Medulla oblongata (tissue), 1 donor: ENCODE data around the gene AOAH.
"Not testable (repeated sequence)": the region's sequence is repeated elsewhere in the genome, so short reads cannot be mapped to it uniquely, and the experiment has no call there.

Experiments
- DNase-seq: peaks from one replicate; pipeline ENCODE4 v3.0.0-alpha.2; 2015; ENCODE audit errors: extremely low spot score

AOAH gene

GRCh38 chr7:36658335-36659171 lies 65.7 kb downstream of the AOAH start:
- DNase-seq = no peak

GRCh38 chr7:36657036-36657660 lies 67.1 kb downstream of the AOAH start:
- no peak for DNase-seq

DNA sequence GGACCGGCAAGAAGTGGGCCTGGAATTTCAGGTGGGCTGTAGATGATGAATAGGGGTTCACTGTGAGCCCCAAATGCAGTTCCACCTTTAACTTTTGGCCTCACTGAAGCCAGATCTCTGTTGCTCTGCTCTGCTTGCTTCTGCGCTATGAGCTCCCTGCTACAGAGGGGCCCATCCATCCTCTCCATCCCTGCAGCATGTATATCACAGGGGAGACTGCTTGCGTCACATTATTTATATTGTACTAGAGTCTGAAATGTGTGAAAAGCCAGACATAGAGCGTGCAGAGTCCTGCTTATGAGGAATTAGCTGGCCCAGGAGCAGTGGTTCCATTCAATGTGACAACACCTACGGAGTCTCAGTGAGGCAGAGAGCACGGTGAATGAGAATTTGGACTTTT lies 69.9 kb downstream of the AOAH start:
- DNase-seq = no peak

GRCh38 chr7:36653663-36654355 lies 70.5 kb downstream of the AOAH start:
- DNase-seq = no peak

GRCh38 chr7:36653008-36653662 lies 71.2 kb downstream of the AOAH start:
- DNase-seq = no peak

DNA sequence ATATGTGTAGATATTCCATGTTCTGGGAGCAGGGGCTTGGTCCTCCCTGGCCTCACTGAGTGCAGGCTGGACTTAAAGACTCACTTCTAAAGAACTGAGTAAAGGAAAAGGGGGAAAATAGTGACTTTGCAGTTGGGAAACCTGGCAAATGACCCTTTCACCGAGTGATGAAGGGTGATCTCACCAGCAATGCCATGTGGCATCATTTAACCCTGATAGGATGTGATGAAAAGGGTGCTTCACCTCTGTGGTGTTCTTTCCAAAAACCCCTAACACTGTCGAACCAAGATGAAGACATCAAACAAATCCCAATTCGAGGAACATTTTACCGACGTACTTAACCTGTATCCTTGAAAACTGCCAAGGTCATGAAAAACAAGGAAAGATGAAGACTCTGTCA lies 71.9 kb downstream of the AOAH start:
- DNase-seq = no peak

GRCh38 chr7:36651404-36651803 lies 72.9 kb downstream of the AOAH start:
- DNase-seq = no peak

DNA sequence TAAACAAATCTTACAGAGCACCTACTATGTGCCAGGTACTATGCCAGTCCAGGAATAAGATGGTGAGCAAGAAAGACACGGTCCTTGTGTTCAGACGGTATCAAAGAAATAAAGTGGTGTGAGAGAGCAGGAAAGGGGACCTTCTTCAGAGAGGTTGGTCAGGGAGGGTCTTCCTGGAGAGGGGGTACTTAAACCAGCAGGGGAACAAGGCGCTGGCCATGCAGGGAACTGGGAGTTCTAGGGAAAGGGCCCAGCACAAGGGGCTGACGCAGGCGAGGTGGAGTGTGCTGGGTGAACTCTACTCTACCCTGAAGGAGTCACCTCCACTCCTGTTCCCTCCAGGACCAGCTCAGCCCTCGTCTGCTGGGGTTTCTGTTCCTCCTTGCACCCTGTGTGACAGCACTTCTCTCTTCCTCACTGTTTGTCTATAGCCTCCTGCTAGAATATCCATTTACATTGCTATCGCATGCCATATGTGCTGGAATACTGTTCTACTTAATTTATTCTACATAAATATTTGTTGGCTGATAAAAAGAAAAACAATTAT lies 73.5 kb downstream of the AOAH start:
- DNase-seq = no peak

DNA sequence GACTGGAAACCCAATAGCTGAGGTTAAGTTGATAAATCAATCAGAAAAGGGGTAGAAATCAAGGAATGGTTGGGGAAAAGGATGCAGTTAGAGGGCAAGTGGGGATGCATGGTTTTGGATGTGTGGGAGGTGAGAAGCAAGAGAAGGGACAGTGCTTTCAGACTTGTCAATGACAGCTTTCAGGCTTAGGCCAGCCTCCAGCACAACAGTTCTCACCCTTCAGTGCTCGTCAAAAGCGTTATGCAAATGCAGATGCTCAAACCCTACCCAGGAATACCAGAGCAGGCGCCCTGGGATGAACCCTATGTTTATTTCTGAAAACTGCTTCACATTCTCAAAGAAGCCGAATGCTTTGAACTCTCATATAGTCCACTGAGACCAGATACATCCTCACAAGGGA lies 74.0 kb downstream of the AOAH start:
- no peak for DNase-seq

- DNase-seq = not testable (repeated sequence)
Measured at GRCh38 chr7:36649319-36649718, 75.0 kb downstream of the AOAH start.

DNA sequence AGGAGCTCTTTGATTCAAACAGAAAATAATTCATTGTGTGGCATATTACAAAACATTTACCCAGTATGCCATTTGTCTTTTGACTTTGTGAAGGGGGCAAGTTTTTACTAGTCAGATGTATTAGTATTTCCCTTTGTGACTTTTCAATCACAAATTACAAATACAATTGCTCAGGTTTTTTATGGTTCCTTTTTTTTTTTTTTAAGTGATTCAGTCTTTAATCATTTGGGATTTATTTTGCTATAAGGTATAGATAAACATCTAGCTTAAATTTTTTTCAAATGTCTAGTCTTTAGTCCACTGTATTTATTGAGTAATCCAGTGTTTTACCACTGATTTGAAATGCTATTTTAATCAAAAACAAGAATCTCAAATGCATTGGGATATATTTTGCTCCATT lies 75.9 kb downstream of the AOAH start:
- no peak for DNase-seq

- DNase-seq = no peak
Measured at GRCh38 chr7:36644625-36645422, 79.5 kb downstream of the AOAH start.

- no peak for DNase-seq
Measured at GRCh38 chr7:36642414-36642813, 81.9 kb downstream of the AOAH start.

GRCh38 chr7:36642010-36642409 lies 82.3 kb downstream of the AOAH start:
- DNase-seq = no peak

- no peak for DNase-seq
Measured at GRCh38 chr7:36640682-36641081, 83.6 kb downstream of the AOAH start.

DNA sequence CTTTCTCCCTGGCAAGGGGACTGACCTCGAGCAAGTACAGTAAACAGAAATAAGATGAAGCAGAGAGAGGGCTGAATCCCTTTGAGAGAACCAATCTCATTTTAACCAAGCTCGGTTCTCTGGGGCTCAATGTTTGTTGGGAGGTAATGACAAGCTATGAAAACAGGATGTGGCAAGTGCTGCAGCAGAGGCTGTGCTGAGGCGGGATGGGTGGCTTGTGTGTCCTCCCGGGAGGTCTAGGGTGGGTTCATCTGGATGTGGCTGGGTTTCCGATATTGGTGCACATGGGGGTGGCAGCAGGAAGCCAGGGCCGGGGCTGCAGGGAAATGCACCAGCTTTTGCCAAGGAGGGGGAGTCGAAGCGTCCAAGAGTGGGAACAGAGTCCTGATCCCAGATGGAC lies 84.5 kb downstream of the AOAH start:
- no peak for DNase-seq

GRCh38 chr7:36638586-36639263 lies 85.6 kb downstream of the AOAH start:
- DNase-seq = no peak

DNA sequence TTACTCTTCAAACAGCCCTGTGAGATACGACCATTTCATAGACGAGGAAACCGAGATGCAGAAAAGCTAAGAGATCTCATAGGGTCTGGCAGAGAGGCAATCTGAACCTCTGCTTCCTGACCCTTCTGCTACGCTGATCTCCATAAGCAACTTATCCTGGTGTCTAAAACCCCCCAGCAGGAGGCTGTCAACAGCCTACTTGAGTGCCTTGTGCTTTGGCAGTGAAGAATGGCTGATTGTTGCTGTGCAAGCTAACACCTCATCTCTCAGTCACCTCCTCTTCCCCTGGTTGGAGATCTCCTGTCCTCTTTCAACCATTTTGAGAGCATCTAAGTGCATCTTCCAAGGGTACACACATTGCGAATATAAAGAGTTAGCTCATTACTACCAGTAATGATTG lies 86.2 kb downstream of the AOAH start:
- no peak for DNase-seq

DNA sequence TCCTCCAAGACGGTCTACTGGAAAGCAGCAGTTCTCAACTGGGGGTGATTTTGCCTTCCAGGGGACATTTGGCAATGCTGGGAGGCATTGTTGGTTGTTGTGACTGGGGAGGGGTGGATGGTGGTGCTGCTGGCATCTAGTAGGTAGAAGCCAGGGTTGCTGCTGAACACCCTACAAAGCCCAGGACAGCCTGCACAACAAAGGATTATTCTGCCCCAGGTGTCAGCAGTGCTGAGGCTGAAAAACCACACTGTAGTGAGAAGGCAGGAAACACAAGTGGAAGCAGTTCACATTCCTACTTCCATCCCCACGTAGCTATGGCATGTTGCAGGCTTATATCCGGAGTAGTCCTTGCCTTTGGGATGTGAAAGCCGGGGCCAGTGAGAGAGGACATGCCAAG lies 86.9 kb downstream of the AOAH start:
- no peak for DNase-seq

- DNase-seq = no peak
Measured at GRCh38 chr7:36636126-36636525, 88.2 kb downstream of the AOAH start.

GRCh38 chr7:36635091-36635490 lies 89.2 kb downstream of the AOAH start:
- DNase-seq = no peak
